Measurements from ENCODE around the gene MOV10L1.

MOV10L1 gene

DNA sequence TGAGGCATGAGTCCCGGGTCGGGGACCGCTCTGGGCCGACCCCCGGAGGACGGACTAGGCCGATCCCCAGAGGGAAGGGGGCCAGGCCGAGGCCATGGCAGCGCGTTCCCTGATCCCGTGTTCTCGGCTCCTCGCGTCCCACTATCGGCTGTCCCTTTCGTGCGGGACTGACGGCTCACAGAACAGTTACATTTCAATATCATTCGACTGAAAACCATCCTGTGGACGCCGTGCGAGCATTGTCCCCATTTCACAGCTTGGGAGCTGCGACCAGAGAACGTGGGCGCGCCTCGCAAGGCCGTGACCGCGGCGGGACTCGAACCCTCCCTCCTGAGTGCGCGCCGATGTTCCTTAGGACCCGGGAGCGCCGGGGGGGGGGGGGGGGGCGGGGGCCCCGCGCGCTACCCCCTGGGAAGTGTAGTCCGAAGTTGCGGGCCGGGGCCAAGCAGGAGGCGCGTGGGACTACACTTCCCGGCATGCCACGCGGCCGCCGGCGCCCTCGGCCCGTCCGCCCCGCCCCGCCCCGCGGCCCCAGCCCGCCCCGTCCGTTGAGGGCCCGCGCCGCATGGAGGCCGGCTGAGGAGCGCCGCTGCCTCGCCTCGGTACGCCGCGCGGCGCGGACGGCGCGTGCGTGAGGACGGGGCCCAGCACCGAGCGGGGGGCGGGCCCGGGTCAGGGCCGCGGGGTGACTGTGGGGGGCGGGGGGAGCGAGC is 95.7 kb downstream of the MOV10L1 start, which contains the start of gene TRABD:
TSS of gene TRABD (plus strand) at position 539 of the 713 bp plus-strand sequence. CDS start 7,148 bp downstream, outside the sequence.
- DNase-seq = peak; percentile 94
- no peaks in the 10 kb centered on the region for H3K9me3 ChIP-seq
- no peaks in the 10 kb centered on the region for H3K27me3 ChIP-seq
- TF ChIP-seq, protein P1, sequence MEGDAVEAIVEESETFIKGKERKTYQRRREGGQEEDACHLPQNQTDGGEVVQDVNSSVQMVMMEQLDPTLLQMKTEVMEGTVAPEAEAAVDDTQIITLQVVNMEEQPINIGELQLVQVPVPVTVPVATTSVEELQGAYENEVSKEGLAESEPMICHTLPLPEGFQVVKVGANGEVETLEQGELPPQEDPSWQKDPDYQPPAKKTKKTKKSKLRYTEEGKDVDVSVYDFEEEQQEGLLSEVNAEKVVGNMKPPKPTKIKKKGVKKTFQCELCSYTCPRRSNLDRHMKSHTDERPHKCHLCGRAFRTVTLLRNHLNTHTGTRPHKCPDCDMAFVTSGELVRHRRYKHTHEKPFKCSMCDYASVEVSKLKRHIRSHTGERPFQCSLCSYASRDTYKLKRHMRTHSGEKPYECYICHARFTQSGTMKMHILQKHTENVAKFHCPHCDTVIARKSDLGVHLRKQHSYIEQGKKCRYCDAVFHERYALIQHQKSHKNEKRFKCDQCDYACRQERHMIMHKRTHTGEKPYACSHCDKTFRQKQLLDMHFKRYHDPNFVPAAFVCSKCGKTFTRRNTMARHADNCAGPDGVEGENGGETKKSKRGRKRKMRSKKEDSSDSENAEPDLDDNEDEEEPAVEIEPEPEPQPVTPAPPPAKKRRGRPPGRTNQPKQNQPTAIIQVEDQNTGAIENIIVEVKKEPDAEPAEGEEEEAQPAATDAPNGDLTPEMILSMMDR (IDR thresholded peaks at IDR 0.05; ENCODE audit: low read depth, low read length) = no peak
- peak within 1 kb of the TSS; percentile 70 for H3K4me3 ChIP-seq (ENCODE audit: low read depth, low read length)
- H3K36me3 ChIP-seq = no peaks in the 10 kb centered on the region; the same call in 1 of the 2 replicates
- peaks cover 18% of the 10 kb centered on the region for H3K4me1 ChIP-seq

DNA sequence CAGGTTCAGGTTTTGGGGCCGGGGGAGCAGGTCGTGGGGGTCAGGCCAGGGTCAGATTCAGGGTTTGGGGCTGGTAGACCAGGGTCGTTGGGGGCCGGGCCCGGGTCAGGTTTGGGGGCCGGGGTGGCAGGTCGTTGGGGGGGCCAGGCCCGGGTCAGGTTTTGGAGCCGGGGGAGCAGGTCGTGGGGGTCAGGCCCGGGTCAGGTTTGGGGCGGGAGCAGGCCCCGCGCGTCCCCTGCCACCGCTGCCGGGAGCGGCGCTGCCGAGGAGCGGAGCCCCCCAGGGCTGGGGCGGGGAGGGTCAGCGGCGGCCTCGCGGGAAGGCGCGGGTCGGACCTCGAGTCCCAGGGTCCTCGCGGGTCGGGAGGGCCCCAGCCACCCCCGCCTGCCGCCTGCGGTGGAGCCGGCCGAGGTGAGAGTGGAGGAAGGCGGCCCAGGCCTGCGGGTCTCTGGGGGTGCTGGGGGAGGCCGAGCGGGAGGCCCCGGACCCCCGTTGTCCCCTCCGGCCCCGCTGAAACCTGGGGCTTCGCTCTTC is 96.4 kb downstream of the MOV10L1 start:
- H3K36me3 ChIP-seq = no peaks in the 10 kb centered on the region; the same call in 1 of the 2 replicates
- peak overlapping the region; percentile 70 for H3K4me3 ChIP-seq (ENCODE audit: low read depth, low read length)
- no peaks in the 10 kb centered on the region for H3K9me3 ChIP-seq
- H3K27me3 ChIP-seq = no peaks in the 10 kb centered on the region
- no peak for DNase-seq
- TF ChIP-seq, protein P1 (IDR thresholded peaks at IDR 0.05; ENCODE audit: low read depth, low read length) = no peak
- H3K4me1 ChIP-seq = peaks cover 25% of the 10 kb centered on the region

DNA sequence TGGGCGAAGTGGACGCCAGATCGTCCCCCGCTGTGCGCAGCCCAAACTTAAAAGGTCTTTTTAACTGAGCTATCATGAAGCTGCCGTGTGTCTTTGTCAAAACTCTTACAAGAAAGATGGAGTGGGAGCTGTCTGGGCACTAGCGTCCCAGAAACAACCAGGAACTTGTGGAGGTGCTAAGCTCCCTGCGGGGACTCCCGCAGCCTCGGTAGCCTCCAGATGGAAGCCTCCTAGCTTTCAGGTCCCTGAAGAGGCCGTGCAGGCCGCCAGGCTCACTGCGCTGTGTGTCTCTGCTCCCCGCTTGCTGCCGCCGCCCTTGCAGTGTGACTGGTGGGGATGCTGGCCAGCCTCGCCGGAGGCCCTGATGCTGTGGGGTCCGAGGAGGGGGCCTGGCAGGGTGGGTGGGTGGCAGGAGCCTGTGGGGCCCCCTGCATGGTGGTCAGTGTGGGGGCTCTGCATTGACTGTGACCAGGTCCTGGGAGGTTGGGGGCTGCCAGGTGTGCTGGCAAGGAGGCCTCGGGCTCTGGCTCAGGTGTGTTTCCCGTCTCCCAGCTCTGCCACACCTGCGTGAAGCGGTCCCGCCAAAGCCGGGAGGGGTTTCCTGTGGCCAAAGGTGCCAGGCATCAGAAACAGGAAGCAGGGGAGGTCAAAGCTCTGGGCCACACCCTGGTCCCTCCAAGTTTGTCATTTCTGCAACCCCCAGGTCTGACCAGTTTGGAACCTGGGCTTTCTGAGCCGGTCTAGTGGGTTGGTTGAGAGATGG is 97.1 kb downstream of the MOV10L1 start:
- Histone ChIP-seq H3K27me3 (no peaks in the 10 kb centered on the region), H3K4me3 (ENCODE audit: low read depth, low read length) (peak overlapping the region; percentile 70), H3K9me3 (no peaks in the 10 kb centered on the region), H3K36me3 (no peaks in the 10 kb centered on the region; the same call in 1 of the 2 replicates), H3K4me1 (peaks cover 28% of the 10 kb centered on the region)
- TF ChIP-seq, protein P1 (IDR thresholded peaks at IDR 0.05; ENCODE audit: low read depth, low read length) = no peak
- DNase-seq = no peak

DNA sequence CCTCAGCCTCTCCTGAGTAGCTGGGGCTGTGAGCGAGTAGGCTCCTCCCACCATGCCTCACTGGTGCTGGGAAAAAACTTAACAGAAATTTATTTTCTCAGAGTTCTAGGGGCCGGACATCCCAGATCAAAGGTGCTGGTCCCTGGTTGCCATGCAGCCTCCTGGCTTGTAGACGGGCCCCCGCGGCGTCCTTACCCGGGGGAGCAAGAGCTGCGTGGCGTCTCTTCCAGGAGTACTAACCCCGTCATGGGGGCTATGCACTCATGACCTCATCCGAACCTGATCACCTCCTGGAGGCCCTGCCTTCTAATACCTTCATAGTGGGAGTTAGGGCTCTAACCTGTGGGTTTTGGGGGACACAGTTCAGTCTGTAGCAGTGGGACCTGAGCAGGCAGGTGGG is 98.5 kb downstream of the MOV10L1 start:
- Histone ChIP-seq H3K36me3 (peaks cover 4% of the 10 kb centered on the region), H3K4me3 (ENCODE audit: low read depth, low read length) (no peak overlapping the region), H3K9me3 (no peaks in the 10 kb centered on the region), H3K27me3 (no peaks in the 10 kb centered on the region), H3K4me1 (peaks cover 28% of the 10 kb centered on the region)
- TF ChIP-seq, protein P1 (IDR thresholded peaks at IDR 0.05; ENCODE audit: low read depth, low read length) = no peak
- no peak for DNase-seq

DNA sequence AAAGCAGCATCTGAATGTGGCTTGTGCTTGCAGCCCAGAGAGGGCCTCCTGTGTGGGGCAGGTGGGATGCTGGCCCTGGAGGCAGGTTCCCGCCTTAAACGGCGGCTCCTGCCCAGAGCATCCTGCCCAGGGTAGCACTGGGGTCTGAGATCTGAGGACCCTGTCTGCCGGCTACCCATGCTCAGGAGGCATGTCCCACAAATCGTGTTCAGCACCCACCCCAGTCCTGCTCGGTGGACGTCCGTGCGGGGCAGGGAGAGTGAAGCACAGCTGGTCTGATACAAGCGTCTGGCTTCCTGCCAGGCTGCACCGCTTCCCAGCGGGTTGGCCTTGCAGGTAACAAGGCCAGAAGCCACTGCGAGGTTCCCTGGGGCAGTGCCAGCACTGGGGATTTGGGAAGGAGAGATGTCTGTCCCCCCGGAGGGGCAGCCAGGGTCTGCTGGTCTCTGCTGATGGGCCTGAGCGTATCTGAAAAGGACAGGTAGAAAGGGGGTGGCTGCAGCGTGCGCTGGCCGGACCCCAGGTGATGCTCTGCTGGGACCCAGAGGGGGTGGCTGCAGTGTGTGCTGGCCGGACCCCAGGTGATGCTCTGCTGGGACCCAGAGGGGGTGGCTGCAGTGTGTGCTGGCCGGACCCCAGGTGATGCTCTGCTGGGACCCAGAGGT is 99.5 kb downstream of the MOV10L1 start:
- Histone ChIP-seq H3K36me3 (peaks cover 14% of the 10 kb centered on the region), H3K9me3 (no peaks in the 10 kb centered on the region), H3K4me3 (ENCODE audit: low read depth, low read length) (no peak overlapping the region; the same call in 1 of the 2 replicates), H3K27me3 (no peaks in the 10 kb centered on the region), H3K4me1 (peaks cover 28% of the 10 kb centered on the region)
- DNase-seq = peak; percentile 59
- TF ChIP-seq, protein P1 (IDR thresholded peaks at IDR 0.05; ENCODE audit: low read depth, low read length) = no peak
